Measurements from ENCODE around the gene BACH2.
"Not testable (repeated sequence)": the region's sequence is repeated elsewhere in the genome, so short reads cannot be mapped to it uniquely, and the experiment has no call there.

Gene BACH2

DNA sequence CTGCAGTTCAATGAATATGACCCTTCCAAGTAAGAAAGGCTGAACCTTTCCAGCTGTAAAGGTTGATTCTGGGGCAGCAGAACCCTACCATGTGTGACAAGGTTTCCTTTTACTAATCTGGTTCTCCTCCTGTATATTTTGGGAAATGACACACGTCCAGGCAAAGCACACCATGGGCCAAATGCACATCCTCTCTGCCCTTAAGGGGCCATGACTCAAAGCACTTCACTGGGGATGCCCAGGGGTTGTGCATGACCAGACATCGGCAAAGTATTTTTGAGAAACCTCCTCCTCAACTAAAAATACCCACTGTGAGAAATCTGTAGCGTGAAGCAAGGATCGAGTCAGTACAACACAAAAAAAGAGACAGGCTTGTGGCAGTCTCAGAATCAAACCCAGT, 174.7 kb downstream of the BACH2 start:
- no peak for DNase-seq

DNA sequence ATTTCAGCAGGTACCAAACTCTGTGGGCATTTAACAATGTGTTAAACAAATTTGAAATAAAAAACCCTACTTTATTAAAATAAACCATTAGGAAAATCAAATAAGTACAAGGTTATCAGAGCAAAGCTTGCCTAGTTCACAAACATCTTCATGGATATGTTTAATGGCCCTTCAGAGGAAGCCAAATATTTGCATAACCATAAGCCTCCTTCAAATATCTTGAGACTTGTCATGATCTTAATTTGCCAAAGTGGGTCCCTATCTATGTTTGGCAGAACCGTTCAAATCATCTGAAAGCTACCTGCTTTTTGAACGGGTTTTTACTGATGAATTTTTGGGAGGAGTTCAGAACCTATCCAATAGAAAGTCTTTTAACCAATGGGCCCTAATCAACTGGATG, 176.3 kb downstream of the BACH2 start:
- no peak for DNase-seq

DNA sequence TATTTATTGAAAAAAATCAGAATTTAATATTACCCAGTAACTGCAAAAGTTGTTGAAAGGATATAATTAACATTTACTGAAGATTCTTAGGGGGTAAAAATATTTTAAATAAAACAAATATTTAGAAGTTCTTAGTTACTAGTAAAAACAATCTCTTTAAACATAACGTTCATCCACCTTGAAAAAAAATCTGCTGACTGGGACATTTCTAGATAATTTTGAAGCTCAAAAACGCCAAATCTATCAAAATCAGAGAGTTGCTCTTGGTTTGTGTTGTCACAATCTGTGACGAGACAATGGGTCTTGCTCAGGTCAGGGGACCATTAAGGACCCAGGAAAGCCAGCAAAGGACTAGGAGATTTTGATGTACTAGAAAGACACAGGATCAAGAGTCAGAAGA, 177.0 kb downstream of the BACH2 start:
- no peak for DNase-seq

DNA sequence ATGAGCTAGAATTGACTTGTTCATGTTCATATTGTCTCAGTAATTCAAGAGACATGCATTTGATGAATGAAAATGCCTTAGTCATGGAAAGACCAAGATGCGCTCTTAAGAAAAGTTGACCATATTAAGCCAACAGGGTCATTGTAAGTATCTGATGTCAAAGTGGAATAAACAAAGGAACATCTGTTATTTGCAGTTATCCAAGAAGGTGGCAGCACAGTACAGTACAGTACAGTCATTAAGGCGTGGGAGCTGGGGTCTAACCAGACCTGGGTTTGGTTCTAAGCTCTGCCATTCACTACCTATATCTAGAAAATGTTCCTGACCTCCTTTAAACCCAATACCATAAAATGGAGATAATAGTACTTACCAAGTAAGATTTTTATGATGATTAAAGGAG, 178.1 kb downstream of the BACH2 start:
- no peak for DNase-seq

DNA sequence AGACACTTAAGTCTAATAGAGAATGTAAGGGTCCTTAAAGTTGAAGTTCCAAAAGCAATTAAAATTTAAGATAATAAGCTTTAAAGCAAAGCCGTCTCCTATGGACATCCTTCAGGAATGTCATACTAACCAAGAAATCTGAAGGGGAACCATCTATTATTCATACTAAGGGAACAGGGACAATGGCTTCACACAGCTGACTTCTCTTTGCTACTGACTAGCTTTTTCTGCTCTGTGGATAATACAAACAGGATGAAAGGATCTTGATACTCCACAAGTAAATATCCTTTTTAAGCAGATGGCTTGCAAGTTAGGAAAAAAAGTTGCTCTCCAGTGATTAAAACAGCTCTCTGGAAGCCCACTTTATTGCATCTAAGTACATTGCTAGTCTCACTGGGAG, 178.6 kb downstream of the BACH2 start:
- DNase-seq: no peak

DNA sequence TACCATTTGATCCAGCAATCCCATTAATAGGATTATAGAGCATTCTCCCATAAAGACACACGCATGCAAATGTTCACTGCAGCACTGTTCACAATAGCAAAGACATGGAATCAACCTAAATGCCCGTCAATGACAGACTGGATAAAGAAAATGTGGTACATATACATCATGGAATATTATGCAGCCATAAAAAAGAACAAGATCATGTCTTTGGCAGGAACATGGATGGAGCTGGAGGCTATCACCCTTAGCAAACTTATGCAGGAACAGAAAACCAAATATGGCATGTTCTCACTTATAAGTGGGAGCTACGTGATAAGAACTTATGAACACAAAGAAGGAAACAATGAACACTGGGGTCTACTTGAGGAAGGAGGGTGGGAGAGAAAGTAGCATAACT, 180.5 kb downstream of the BACH2 start:
- not testable (repeated sequence) for DNase-seq

DNA sequence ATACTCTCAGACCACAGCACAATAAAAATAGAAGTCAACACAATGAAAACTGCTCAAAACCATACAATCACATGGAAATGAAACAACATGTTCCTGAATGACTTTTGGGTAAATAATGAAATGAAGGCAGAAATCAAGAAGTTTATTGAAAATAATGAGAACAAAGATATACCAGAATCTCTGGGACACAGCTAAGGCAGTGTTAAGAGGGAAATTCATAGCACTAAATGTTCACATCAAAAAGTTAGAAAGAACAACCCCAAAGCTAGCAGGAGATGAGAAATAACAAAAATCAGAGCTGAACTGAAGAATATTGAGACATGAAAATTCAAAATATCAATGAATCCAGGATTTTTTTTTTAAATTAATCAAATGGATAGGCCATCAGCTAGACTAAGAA, 183.3 kb downstream of the BACH2 start:
- DNase-seq: no peak

DNA sequence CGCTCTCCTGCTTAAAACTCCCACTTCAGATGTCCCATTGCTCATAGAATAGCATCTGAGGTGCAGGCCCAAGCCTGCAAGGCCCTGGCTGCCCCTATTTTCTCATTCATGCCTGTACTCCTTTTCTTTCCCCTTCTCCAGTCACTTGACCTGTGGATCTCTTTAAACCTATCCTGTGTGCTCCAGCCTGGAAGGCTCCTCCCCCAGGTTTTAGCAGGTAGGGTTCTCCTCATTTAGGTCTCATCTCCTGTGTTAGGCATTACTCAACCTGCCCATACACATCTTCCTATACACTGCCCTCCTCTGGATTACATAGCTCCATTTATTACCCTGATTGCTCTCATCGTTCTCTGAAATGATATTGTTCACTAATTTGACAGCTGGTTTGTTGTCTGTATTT, 185.3 kb downstream of the BACH2 start:
- no peak for DNase-seq

DNA sequence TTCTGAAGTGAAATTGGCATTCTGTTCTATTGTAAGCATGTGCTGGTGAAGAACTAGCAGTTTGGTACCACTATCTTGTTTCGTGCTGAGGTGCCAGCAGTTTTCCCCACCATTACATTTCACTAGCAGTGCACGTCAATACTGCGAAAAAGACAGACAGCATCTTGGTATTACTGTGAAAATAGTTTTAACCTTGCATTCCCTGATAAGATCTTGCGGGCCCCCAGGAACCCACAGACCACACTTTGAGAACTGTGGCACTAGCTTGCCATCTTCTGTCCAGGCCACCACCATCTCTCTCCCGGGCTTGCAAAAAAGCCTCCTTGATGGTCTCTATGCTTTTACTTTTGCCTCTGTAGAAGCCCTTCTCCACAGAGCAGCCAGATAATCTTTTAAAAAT, 185.7 kb downstream of the BACH2 start:
- DNase-seq: no peak

DNA sequence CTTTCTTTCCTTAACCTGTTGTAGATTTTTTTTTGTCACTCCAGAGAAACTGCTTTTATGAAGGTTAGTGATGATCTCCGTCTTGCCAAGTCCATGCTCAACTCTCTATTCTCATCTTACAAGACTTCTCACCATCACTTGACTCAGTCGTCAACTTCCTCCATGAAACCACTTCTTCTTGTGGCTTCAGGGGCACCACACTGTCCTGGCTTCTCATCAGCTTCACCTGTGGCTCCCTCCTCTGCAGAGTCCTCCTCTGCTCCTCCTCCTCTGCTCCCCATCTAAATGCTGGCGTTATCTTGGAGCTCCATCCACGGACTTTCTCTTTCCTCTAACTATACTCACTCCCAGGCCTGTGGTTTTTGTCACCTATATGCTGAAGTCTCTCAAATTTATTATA, 187.5 kb downstream of the BACH2 start:
- no peak for DNase-seq

DNA sequence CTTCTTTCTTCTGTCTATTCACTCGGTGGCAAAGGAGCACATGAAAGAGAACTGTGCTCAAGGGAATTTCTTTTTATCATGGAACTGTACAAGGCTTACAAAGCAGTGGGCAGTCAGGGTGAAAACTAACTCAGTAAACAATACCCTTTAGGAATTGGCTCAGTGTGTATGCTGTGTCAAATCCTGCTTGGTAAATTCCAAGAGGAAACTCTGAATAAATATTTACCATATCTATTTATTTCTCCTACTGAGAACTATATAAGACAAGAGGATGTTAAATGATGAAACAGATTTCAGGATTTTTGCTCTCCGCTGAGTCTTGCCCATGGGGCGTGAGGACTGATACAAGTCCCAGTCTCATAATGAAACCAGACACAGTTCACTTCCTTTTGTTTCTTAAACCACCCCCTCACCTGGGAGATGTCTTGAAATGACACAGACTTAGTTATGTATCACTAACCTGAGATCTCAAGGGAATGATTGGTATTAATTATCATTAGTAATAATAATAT, 188.8 kb downstream of the BACH2 start:
- no peak for DNase-seq

DNA sequence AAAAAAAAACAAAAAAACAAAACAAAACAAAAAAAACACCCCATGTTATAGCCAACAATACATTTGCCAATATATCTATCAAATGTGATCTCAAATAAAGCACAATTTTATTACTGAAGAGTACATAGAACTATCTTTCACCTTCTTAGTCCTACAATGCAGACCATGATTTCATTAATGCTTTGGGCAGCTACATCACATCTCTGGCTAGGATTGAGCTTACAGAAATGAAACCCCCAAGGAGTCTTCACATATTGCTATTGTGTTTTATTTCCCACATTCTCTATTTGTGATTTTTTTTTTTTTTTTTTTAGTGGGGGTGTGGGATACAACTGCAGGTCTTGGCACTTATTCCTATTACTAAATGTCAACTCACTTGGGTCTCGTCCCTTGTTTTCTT, 189.3 kb downstream of the BACH2 start:
- no peak for DNase-seq

DNA sequence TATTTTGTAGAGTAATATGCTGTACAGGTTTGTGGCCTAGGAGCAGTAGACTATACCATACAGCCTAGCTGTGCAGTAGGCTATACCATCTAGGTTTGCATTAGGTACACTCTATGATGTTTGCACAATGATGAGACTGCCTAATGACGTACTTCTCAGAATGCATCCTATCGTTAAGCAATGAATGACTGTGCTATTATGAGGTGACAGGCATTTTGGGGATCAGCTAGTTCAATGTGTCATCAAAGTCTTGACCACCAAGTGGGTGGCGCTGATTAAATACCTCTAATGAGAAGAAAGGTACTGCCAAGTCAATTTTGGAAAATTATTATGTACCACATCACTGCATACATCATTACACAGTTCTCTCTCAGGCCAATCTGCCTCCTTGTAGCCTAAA, 190.2 kb downstream of the BACH2 start:
- no peak for DNase-seq

DNA sequence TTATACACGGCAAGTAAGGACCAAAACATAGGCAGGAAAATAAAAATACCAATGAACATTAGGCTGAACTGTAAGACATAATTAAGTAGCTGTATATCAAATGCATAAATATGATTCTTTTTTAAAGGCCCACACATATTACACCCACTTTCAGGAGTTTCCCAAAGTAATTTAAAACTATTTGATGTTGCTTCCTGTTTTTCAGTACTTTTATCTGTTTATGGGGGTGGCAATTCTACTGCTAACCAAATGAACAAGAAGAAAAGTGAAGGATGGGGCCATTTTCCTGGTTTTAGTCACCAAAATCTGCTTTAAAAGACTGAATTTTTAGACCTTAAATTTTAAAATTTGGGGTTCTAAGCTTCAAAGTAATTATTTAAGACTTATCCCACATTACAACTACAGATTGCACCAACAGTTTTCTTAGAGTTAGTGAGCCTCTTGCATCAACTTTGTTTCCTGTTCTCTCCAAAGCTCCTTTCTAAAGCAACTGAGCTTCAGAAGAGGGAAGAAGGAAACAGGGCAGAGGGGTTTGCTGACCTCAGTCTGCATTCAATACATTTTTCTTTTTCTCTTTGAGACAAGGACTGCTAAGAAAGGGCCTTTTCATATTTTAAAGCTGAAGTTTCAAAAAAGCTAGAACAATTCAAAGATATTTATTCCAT, 191.0 kb downstream of the BACH2 start:
- DNase-seq: no peak

DNA sequence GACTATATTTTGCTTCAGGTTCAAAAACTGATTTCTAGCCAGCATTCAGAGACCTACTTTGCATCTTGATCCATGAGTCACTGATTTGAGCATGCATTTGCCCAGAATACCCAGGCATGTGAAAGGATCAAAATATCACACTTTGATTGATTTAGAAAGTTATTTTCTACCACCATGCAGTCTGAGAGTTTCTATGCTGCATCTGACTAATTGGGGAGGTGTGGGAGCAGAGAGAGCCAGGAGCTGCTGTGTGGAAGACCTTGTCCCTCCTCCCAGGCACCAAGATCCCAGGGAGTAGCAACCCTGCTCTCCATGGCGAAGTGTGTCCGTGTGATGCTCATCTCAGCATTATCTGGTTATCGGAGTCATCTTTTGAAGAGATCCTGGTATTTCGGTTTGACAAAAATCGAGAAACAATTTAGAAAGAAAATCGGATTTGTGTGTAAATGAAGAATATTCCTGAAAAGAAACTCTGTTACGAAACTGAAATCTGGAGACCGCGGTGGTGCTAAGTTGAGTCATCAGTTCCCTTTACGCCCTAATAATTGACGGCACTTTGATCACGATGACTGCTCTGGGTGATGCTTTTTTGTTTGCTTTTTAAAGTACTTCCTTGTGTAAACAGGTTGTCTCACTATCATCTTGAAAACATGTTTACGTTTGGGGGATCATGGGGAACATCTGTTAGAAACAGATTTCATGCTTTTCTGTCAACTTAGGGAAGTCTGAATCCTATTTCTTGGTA, 193.4 kb downstream of the BACH2 start:
- no peak for DNase-seq

DNA sequence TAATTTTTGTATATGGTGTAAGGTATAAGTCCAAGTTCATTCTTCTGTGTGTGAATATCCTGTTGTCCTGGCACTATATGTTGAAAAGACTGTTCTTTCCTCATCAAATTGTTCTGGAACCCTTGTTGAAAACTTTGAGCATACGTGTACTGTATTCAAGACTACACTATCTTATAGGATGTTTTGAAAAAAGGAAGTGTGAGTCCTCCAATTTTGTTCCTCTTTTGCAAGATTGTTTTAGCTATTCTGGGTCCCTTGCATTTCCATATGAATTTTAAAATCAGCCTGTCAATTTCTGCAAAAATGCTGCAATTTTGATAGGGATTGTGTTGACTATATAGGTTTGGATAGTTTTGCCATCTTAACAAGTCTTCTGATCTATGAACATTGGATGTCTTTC, 195.2 kb downstream of the BACH2 start:
- no peak for DNase-seq

DNA sequence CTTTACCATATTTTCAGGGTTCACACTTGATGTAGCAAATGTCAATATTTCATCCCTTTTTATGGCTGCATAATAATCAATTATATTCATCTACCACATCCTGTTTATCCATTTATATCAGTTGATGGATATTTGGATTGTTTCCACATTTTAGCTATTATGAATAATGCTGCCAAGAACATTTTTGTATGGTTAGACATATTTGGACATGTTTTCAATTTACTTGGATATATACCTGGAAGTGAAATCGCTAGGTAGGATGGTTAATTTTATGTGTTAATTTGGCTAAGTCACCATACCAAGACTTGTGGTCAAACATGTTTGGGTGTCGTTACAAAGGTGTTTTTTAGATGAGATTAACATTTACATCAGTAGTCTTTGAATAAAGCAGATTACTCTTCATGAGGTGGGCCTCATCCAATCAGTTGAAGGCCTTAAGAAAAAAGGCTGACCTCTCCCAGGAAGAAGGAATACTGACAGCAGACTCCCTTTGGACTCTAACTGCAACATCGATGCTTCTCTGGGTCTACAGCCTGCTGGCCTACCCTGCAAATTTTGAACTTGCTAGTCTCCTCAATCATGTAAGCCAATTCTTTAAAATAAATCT, 196.5 kb downstream of the BACH2 start:
- no peak for DNase-seq

DNA sequence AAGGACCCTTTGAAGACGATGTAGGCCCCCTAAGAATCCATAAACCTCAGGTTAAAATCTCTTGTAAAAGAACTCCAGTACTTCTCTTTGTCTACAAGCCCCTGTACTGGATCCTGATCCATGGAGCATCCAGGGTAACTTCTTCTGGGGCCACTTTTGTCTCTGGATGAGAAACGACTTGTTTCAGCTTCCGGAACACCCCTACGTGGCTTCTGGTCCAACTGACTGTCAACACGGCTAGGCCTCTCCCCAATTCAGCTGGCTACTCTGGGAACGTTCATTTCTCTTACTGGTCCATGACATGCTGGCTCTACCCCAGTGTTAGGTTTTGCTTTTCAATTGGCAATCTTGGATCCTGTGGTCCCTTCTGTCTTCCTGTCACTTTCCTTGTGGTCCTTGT, 198.0 kb downstream of the BACH2 start:
- DNase-seq: no peak

DNA sequence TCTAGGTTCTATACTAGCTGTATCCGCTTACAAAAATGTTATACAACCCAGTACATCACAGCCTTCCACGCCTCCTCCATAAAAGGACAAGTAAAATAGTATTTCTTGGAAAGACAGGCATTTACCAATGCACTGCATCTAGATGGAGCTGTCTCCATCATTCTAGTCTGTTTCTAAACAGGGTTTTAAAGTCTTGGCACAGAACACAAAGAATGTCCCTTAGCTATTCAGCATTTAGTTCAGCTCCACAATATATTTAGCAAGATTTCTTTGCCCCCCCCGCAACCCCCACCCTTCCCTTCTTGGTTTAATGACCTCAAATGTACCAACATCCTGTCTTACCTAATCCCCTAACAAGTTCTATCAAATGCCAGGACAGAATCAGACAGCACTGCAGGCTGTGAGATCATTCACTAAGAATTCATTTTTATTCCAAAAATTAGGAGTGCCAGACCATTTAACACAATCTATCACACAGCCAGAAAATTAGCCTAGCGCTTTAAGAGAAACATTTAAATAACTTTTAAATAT, 198.6 kb downstream of the BACH2 start:
- peak in 2 of 14 donors; percentile 5 to 31 for DNase-seq

DNA sequence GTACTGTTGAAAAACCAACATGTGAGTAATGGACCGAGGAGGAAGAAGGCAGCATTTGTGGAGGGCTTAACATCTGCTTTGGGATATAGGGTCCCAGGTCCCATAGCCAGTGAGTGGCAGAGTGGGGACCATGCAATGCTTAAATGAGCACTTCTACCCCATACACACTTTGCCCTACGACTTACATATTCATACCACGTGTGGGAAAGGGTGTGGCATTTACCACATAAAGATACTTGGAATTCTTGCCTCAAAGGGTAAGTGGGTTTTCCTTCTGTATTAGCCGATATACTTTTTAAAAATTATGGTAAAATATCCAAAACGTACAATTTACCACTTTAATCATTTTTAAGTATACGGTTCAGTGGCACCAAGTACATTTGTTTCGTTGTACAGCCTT, 199.3 kb downstream of the BACH2 start:
- no peak for DNase-seq

DNA sequence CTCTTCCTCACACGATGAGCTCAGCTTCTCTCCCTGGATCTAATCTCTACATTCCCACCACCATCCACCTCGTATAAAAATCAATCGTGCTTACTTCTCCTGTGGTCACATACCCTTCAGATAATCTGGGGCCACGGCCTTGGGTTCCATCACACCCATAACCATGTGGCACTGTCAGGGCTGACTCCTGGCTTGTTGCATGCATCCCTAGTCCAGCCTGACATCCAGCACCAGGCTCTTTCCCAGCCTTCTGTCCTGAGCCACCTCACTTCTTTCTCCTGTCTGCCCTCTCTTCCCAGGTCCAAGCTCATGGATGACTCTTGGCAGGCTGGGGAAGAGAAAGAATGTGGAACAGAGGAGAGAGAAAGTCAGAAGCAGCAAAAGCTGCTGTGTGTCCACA, 199.8 kb downstream of the BACH2 start:
- DNase-seq: no peak

DNA sequence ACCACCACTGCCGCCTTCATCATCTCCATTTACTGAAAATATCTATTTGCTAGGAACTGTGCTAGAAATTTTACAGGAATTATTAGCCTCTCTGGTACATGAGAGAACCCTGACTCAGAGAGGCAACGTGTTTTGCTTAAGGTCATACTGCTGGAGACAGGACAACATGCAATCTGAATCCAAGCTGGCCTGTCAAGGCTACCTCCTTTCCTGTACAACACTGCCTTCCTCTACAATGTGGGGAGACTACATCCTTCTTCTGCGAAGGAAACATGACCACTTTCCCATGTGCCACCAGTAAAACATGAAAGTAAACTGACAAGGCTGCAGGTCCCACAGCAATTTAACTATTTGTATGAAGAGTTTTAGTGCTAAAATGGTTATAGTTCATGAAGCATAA, 200.9 kb downstream of the BACH2 start:
- DNase-seq: no peak

DNA sequence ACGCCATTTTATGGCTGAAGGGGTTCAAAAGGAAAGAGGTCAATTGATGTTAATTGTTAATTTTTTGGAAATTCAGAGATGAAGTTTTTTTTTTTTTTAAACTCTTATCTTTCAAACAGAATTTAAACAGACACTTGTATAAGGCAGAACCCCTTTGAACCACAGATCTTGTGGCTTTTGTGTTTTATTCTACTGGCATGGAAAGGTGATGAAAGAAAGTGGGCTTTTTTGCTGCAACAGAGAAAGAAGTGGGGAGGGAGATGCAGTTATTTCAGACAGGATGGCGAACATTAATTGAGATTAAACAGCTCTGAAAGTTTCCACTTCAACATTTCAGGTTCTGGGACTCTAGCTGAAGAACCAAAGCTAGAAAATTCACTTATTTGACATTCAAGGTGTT, 201.5 kb downstream of the BACH2 start:
- no peak for DNase-seq

All from C1 segment of cervical spinal cord (tissue), 14 donors.